ENCODE measurements around the gene TBCD. TPM values are rescaled to one million over a fixed set of nuclear protein-coding genes. Genes with fewer than 3 reads are reported as not detected.

Gene TBCD
- total RNA-seq, 1 donor from 2014 or later, result 59.8 TPM

DNA sequence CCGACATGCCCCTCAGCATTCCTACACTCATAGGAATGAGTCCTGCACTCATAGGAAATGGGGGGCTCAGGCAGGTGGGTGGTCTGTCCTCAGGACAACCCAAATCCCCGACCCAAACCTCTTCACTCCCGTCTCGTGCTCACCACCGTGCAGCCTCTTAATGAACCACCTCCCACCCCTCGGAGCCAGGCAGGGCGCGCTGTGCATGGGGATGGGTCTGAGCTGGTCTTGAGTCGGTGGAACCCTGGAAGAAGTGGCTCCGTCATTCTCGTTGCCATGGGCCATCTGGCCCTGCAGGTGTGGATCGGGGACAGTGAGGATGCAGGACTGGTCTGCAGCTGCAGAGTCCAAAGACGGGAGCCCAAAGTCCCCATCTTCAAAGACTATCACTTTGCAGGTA lies 47.0 kb upstream of the TBCD start:
- peaks cover 30% of the 10 kb centered on the region for H3K4me1 Mint-ChIP-seq (ENCODE audit: low read depth)
- no peaks in the 10 kb centered on the region for H3K36me3 Mint-ChIP-seq (ENCODE audit: low read depth)
- H3K27ac Mint-ChIP-seq (ENCODE audit: unreplicated experiment), result no peak overlapping the region
- TF ChIP-seq, protein P1, sequence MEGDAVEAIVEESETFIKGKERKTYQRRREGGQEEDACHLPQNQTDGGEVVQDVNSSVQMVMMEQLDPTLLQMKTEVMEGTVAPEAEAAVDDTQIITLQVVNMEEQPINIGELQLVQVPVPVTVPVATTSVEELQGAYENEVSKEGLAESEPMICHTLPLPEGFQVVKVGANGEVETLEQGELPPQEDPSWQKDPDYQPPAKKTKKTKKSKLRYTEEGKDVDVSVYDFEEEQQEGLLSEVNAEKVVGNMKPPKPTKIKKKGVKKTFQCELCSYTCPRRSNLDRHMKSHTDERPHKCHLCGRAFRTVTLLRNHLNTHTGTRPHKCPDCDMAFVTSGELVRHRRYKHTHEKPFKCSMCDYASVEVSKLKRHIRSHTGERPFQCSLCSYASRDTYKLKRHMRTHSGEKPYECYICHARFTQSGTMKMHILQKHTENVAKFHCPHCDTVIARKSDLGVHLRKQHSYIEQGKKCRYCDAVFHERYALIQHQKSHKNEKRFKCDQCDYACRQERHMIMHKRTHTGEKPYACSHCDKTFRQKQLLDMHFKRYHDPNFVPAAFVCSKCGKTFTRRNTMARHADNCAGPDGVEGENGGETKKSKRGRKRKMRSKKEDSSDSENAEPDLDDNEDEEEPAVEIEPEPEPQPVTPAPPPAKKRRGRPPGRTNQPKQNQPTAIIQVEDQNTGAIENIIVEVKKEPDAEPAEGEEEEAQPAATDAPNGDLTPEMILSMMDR (IDR thresholded peaks at IDR 0.05), result no peak
- H3K9me3 Mint-ChIP-seq (ENCODE audit: low read depth), result no peaks in the 10 kb centered on the region
- no peak for DNase-seq (ENCODE audit: low spot score)
- H3K27me3 Mint-ChIP-seq (ENCODE audit: low read depth), result no peaks in the 10 kb centered on the region
- no peak overlapping the region for H3K4me3 Mint-ChIP-seq (ENCODE audit: unreplicated experiment)

- no peak overlapping the region for H3K27ac Mint-ChIP-seq (ENCODE audit: unreplicated experiment)
- H3K36me3 Mint-ChIP-seq (ENCODE audit: low read depth), result no peaks in the 10 kb centered on the region
- no peaks in the 10 kb centered on the region for H3K27me3 Mint-ChIP-seq (ENCODE audit: low read depth)
- DNase-seq (ENCODE audit: low spot score), result no peak
- no peak overlapping the region for H3K4me3 Mint-ChIP-seq (ENCODE audit: unreplicated experiment)
- TF ChIP-seq, protein P1 (IDR thresholded peaks at IDR 0.05), result no peak
- H3K9me3 Mint-ChIP-seq (ENCODE audit: low read depth), result no peaks in the 10 kb centered on the region
- H3K4me1 Mint-ChIP-seq (ENCODE audit: low read depth), result peaks cover 30% of the 10 kb centered on the region
Observed at GRCh38 chr17:82705756-82706155, 46.1 kb upstream of the TBCD start.

DNA sequence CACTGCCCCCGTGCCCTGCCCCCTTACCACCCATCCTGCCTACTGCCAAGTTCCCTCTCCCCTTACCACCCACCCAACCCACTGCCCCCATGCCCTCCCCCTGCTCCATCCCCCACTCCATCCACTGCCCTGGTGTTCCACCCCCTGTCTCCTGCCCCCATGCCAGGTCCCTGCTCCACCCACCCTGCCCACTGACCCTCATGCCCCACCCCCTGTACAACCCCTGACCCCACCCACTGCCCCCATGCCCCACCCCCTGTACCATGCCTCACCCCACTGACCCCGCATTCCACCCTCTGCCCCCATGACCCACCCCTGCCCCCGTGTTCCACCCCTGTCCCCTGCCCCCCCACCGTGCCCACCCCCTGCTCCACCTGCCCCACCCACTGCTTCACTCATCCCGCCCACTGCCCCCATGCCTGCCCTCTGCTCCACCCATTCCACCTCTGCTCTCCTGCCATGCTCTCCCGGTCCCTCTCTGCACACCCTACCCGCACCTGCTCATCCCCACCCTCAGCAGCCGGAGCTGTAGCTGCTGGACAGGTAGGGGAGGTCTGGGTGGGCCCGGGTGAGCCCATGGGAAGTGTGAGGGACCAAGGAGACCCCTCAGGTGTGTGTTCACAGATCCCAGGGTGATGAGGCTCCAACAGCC lies 42.7 kb upstream of the TBCD start:
- no peaks in the 10 kb centered on the region for H3K27me3 Mint-ChIP-seq (ENCODE audit: low read depth)
- DNase-seq (ENCODE audit: low spot score), result no peak
- TF ChIP-seq, protein P1 (IDR thresholded peaks at IDR 0.05), result no peak
- no peak overlapping the region for H3K4me3 Mint-ChIP-seq (ENCODE audit: unreplicated experiment)
- peaks cover 14% of the 10 kb centered on the region for H3K4me1 Mint-ChIP-seq (ENCODE audit: low read depth)
- H3K27ac Mint-ChIP-seq (ENCODE audit: unreplicated experiment), result no peak overlapping the region
- no peaks in the 10 kb centered on the region for H3K36me3 Mint-ChIP-seq (ENCODE audit: low read depth)
- no peaks in the 10 kb centered on the region for H3K9me3 Mint-ChIP-seq (ENCODE audit: low read depth)

DNA sequence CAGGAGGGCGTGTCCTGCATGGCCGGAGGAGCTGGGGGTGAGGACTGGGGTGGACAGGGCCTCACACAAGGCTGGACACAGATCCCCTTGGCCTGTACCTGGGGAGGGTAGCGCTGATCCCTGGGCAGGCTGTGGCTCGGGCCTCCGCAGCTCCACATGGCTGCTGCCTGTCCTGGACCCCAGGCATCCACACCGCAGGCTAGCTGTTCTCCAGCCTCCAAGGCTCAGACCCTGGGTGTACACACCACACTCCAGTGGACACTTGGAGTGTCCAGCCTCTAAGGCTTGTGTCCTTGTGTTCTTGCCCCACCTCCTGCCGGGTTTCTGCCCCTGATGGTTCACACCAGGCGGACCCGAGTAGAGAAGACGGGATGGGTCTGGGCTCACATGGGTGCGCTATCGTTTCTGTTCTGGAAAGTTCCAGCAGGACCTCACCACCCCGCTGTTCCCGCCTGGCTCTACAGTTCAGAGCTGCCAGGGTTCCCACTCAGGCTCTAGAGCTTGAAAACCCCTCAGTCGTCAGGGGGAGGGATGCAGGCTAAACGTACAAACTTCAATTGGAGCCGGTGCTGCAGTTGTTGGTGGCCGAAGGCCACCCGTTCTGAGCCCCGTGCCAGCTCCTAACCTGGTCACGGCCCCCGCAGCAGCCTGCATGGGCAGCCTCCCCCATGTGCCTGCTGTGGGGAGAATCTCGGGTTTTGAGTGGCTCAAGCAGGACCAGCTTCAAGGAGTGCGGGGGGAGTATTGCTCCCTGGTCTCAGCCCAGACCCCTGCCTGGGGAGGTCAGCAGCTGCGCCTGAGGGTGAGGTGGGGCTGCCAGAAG lies 42.0 kb upstream of the TBCD start:
- no peak for DNase-seq (ENCODE audit: low spot score)
- H3K4me1 Mint-ChIP-seq (ENCODE audit: low read depth), result peaks cover 10% of the 10 kb centered on the region
- H3K27me3 Mint-ChIP-seq (ENCODE audit: low read depth), result no peaks in the 10 kb centered on the region
- TF ChIP-seq, protein P1 (IDR thresholded peaks at IDR 0.05), result no peak
- H3K9me3 Mint-ChIP-seq (ENCODE audit: low read depth), result no peaks in the 10 kb centered on the region
- no peak overlapping the region for H3K27ac Mint-ChIP-seq (ENCODE audit: unreplicated experiment)
- H3K4me3 Mint-ChIP-seq (ENCODE audit: unreplicated experiment), result no peak overlapping the region
- H3K36me3 Mint-ChIP-seq (ENCODE audit: low read depth), result no peaks in the 10 kb centered on the region

DNA sequence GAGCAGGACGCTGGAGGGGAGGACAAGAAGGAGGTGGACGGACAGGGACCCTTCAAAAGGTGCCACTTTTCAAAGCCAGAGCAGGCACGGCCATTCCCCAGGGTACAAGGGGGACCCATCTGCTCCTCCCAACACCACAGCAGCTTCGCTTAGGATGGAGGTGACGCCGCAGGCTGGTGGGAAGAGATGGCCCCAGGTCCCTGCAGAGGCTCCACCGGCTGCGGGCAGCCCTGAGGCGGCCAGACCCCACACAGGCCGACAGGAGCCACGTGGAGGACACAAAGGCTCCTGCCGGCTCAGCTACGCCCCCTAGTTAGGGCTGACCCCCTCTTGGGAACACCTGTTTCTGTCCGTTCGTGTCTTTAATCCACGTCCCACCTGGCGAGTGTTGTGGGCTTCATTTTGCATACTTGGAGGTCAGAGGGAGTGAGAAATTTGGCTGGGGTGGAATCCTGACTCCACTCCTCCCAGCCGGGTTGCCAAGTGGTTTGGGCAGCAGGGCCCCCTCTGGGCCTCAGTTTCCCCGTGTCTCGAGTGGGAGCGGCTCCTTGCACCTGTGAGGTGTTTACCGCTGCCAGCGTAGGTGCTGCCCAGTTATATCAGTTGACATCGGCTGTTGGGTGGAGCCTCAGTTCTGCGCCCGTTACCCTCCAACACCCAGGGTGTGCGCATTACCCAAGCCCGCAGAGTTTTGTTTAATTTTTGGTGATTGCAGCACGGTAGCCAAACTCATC lies 41.2 kb upstream of the TBCD start:
- no peak for DNase-seq (ENCODE audit: low spot score)
- Mint-ChIP-seq H3K27me3 (ENCODE audit: low read depth) (no peaks in the 10 kb centered on the region), H3K9me3 (ENCODE audit: low read depth) (no peaks in the 10 kb centered on the region), H3K27ac (ENCODE audit: unreplicated experiment) (no peak overlapping the region), H3K4me3 (ENCODE audit: unreplicated experiment) (no peak overlapping the region), H3K36me3 (ENCODE audit: low read depth) (no peaks in the 10 kb centered on the region), H3K4me1 (ENCODE audit: low read depth) (peaks cover 10% of the 10 kb centered on the region)
- TF ChIP-seq, protein P1 (IDR thresholded peaks at IDR 0.05), result no peak
